Left colon (tissue), 2 donors: Measurements from ENCODE around the gene SMOC2. TPM values are rescaled to one million over a fixed set of nuclear protein-coding genes. Genes with fewer than 3 reads are reported as not detected.

Experiments used
- ATAC-seq: fragments of 200-7000 bp; cut with Tn5 transposase; one replicate; pipeline ENCODE4 v1.9.1; 2020; ENCODE audit warnings: mild to moderate bottlenecking, moderate library complexity
- DNase-seq, 2 donors: peaks; one replicate each; pipeline ENCODE4 v3.0.0-alpha.2; 2020
- intact Hi-C, 2 donors: fragments of 100-400 bp; cut with DNase I in 1 of 2; cut with micrococcal nuclease in 1 of 2; formaldehyde crosslinking; loops; one replicate each; pipeline versions ENCODE4 v1.11.2 to v1.14.0; 2022; cut with DNase I, micrococcal nuclease
- total RNA-seq, 2 donors: library from RNA; stranded (reverse); fragmentation: NEBNext Ultra II Directional; extraction: Animal tissue kit (Norgen Biotek cat#: 25700); gene quantifications; one replicate each; pipeline ENCODE4 v1.2.1, GENCODE V29; 2021
- donor health status: DM: no; HTN: no; CAD: no.
- donor health status: DM: yes; HTN: yes; CAD: no.

SMOC2 gene
- total RNA-seq, 2 donors from 2014 or later, result 14.4 to 18.9 TPM

- no peak for ATAC-seq
- DNase-seq, result no peak
- intact Hi-C loops, result no loop called here
These were observed 26.5 kb upstream of the SMOC2 start for GRCh38 chr6:168414336-168415097.

- intact Hi-C loops, result no loop called here
- ATAC-seq (no peak), DNase-seq (no peak)
These were observed 25.6 kb upstream of the SMOC2 start for GRCh38 chr6:168415098-168415992.

- ATAC-seq (no peak), DNase-seq (no peak)
- intact Hi-C loops, result no loop called here
These were observed 24.9 kb upstream of the SMOC2 start for GRCh38 chr6:168415993-168416530.

- ATAC-seq, result no peak
- intact Hi-C loops, result no loop called here
- DNase-seq, result no peak
These were observed 24.5 kb upstream of the SMOC2 start for GRCh38 chr6:168416531-168416930.

DNA sequence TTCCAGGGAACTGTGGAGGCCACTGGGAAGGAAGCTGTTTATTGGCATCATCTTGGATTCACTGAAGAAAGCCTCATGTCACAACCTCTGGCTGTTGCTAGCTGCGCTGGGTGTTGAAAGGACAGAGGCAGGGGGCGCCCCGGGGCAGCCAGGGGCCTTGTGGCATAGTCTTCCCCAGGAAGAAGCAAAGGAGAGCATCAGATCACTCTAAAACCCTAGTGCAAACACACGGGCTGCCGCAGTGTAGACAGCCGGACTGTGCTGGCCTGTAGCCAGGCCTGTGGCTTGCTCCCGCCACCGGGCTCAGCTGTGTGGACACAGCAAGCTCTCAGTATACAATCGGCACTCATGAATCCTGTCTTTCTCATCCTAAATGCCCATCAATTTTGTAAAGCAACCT is 23.8 kb upstream of the SMOC2 start:
- no peak for DNase-seq
- peak; percentile 31 for ATAC-seq
- intact Hi-C loops, result no loop called here

- intact Hi-C loops, result no loop called here
- ATAC-seq, result no peak
- no peak for DNase-seq
These were observed 23.1 kb upstream of the SMOC2 start for GRCh38 chr6:168417679-168418557.

DNA sequence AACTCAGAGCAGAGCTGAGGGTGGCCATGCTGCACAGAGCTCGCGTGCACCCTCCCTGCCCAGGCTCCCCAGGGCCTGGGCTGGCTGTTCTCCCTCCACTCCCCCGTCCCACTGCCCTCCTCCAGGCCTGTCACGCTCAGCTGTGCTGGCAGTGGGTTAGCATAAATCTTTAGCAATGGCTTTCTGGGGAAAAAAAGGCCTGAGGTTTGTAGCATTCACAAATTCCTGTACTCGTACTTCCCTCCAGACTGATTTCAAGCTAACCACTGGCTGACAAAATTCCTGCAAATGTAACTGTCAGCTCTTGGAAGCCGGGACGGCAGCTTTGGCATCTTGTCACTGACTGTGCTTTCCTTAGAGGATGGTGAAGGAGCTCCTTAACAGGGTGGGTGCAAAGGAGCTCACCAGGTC is 22.3 kb upstream of the SMOC2 start:
- intact Hi-C loops, result no loop called here
- no peak for DNase-seq

GRCh38 chr6:168419569-168419968 is 21.4 kb upstream of the SMOC2 start:
- ATAC-seq, result no peak
- DNase-seq, result no peak
- intact Hi-C loops, result no loop called here

More for the DNA sequence above, 22.3 kb upstream of the SMOC2 start:
- ATAC-seq, result no peak

DNA sequence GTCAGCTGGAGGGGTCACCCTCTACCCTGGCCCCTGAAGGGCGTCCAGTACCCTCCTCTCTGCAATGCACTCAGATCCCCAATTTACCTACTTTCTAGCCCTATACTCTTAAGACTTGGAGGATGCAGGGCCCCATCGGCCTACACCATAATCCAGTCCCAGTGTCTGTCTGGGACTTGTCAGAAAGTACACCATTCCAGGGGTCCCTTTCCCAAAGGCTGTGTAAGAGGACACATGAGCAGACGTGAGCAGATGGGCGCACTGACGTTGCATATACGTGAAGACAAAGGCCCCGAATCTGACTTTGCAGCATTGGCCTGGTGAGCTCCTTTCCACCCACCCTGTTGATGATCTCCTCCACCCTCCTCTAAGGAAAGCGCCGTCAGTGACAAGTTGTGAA is 20.9 kb upstream of the SMOC2 start:
- DNase-seq (no peak), ATAC-seq (no peak)
- intact Hi-C loops, result no loop called here

DNA sequence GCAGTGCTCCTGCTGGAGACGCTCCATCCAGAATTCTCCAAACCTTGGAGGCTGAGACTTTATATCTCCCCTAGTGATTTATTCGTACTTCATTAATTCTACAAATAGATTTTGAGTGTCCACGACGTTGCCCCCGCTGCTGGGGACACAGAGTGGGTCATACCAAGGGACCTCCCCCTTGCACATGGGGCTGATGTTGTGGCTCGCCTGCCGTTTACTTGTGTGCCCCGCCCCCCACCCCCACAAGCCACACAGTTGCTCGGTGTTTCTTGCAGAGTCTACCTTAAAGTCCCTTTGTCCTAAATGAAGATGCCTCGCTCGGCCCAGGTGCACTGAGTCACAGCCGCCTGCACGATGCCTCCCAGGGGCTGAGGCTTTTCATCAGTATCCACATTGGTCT is 20.3 kb upstream of the SMOC2 start:
- ATAC-seq, result no peak
- intact Hi-C loops, result no loop called here
- no peak for DNase-seq

DNA sequence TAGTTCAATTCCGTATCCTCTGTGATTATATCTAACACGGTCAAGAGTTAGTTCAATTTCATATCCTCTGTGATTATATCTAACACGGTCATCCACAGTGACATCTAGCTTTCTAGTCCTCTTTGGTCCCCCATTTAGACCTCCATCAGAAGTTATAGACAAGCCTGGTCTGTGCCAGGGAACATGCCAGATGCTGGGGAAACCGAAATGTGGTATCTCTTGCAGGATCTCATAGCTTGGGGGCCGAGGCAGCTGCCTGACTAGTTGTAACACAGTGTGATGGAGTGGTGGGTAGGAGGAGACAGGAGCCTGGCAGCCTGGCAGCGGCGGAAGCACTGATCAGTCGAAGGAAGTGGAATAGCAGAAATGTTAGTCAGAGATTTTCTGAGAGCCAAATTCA is 13.8 kb upstream of the SMOC2 start:
- ATAC-seq, result no peak
- intact Hi-C loops, result no loop called here

GRCh38 chr6:168428052-168428826 is 12.7 kb upstream of the SMOC2 start:
- intact Hi-C loops, result no loop called here
- ATAC-seq (peak; percentile 89), DNase-seq (peak in 1 of 2 donors; percentile 40)

More for the DNA sequence above, 13.8 kb upstream of the SMOC2 start:
- DNase-seq, result no peak

GRCh38 chr6:168428863-168429262 is 12.1 kb upstream of the SMOC2 start:
- intact Hi-C loops, result no loop called here
- ATAC-seq, result no peak
- no peak for DNase-seq

- DNase-seq, result no peak
- intact Hi-C loops, result no loop called here
- no peak for ATAC-seq
These were observed 8.8 kb upstream of the SMOC2 start for GRCh38 chr6:168432196-168432595.

DNA sequence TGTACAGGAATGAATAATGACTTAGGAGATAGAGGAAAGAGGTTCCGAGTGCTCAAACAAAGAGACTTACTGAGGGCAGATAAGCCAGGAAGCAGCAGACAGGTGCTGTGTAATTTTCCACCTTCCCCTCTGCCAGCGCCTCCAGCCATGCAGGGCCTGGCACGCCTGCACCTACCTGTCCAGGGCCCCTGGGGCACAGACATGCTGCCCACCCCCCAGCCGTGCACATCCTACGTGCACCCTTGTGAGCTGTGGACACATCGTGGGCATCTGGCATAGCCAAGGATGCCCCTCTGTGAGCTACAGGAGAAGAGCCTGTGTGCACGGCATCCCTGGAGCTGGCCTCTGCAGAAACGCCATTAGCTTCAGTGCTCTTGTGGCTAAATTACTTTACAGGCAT is 7.1 kb upstream of the SMOC2 start:
- no peak for ATAC-seq
- intact Hi-C loops, result no loop called here
- DNase-seq, result no peak

- no peak for ATAC-seq
- no peak for DNase-seq
- intact Hi-C loops, result no loop called here
These were observed 6.5 kb upstream of the SMOC2 start for GRCh38 chr6:168434505-168434904.

DNA sequence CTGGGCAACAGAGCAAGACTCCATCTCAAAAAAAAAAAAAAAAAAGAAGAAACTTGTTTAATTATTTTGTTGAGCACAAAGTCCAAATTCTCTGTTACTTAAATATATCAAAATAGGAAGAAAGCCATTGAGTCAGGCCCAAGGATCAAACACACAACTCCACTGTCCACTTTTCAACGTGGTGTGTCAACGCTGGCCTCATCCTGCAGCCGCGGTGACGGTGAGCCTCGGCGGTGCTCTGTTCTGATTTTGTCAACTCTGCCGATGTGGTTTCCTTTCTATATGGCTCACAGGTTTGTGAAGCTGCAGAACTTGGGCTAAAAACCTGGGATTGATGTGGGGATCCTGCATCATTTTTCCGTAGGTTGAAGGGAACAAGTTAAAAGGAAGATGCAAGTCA is 3.2 kb upstream of the SMOC2 start:
- intact Hi-C loops, result no loop called here
- DNase-seq (no peak), ATAC-seq (no peak)

DNA sequence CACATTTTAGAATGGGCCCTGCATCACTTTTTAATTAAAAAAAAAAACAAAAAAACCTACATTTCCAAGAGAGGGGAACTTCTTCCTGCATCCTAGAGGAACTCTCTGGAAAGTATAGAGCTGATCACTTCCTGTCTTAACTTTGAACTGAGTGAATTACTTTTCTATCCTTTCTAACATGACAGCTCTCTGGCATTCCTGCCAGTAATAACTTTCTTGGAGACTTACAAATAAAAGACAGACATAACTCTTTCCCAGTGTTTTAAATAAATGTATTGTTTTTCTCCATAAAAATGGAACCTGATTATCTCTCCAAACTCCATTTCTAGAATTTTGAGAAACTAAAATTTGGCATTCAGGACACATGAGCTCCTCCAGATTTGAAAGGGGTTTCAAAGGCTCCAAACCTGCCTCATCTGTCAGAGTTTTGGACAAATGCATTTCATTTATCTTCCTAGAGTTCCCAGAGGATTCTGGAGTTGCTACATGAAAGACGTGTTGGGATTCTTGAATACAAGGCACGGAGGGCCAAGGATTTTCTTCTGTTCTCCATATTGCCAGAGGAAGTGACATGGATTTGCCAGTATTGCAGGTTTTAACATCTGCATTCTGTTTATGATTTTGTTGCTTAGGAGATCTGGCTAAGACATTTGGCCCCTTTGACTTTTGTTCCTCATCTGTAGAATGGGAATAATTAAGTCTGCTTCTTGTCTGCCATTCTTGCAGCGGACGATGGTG is 2.0 kb upstream of the SMOC2 start:
- ATAC-seq (no peak), DNase-seq (no peak)
- intact Hi-C loops, result no loop called here
